Left ventricle myocardium superior (tissue), 1 donor: Measurements from ENCODE around the gene NPFFR1. TPM values are rescaled to one million over a fixed set of nuclear protein-coding genes. Genes with fewer than 3 reads are reported as not detected.
"Not testable (repeated sequence)": the region's sequence is repeated elsewhere in the genome, so short reads cannot be mapped to it uniquely, and the experiment has no call there.

ENCODE experiments used
- ATAC-seq: fragments of 200-7000 bp; cut with Tn5 transposase; one replicate; pipeline ENCODE4 v1.9.1; 2020; ENCODE audit warnings: mild to moderate bottlenecking, moderate library complexity
- DNase-seq: peaks from one replicate; pipeline ENCODE4 v3.0.0-alpha.2; 2020
- intact Hi-C: fragments of 100-400 bp; cut with micrococcal nuclease; formaldehyde crosslinking; loops from one replicate; pipeline ENCODE4 v1.11.0; 2022
- total RNA-seq: library from RNA; stranded (reverse); fragmentation: NEBNext Ultra II Directional; extraction: Animal tissue kit (Norgen Biotek cat#: 25700); gene quantifications from one replicate; pipeline ENCODE4 v1.2.1, GENCODE V29; 2021
- donor health status: DM: no; HTN: yes; CAD: no; lungs with severe emphysema.

NPFFR1 gene
- total RNA-seq, 1 donor from 2014 or later = 0.02 TPM

GRCh38 chr10:70266701-70267100 lies 17.1 kb downstream of the NPFFR1 start:
- ATAC-seq (no peak), DNase-seq (no peak)
- intact Hi-C loops = no loop called here

- DNase-seq (no peak), ATAC-seq (no peak)
- intact Hi-C loops = no loop called here
Measured at GRCh38 chr10:70266056-70266455, 17.7 kb downstream of the NPFFR1 start.

GRCh38 chr10:70265032-70265689 lies 18.6 kb downstream of the NPFFR1 start:
- intact Hi-C loops = loop anchor here (2.0 kb wide), 1 partner anchor 68 kb away; no protein-coding TSS in a partner anchor
- DNase-seq = no peak
- ATAC-seq = peak; percentile 63

- no peak for DNase-seq
- ATAC-seq = no peak
- intact Hi-C loops = no loop called here
Measured at GRCh38 chr10:70260734-70261133, 23.1 kb downstream of the NPFFR1 start.

- intact Hi-C loops = no loop called here
- no peak for ATAC-seq
- no peak for DNase-seq
Measured at GRCh38 chr10:70260259-70260658, 23.5 kb downstream of the NPFFR1 start.

GRCh38 chr10:70258216-70258615 lies 25.6 kb downstream of the NPFFR1 start:
- DNase-seq = no peak
- intact Hi-C loops = no loop called here
- ATAC-seq = no peak

GRCh38 chr10:70257816-70258215 lies 26.0 kb downstream of the NPFFR1 start:
- ATAC-seq, DNase-seq, intact Hi-C loops: not testable (repeated sequence)

- intact Hi-C loops = no loop called here
- no peak for ATAC-seq
- DNase-seq = no peak
Measured at GRCh38 chr10:70256463-70256862, 27.3 kb downstream of the NPFFR1 start.

GRCh38 chr10:70255329-70256299 lies 28.2 kb downstream of the NPFFR1 start:
- intact Hi-C loops = no loop called here
- ATAC-seq (peak; percentile 50), DNase-seq (peak; percentile 37)

GRCh38 chr10:70254778-70255328 lies 29.0 kb downstream of the NPFFR1 start:
- intact Hi-C loops = no loop called here
- DNase-seq (no peak), ATAC-seq (no peak)

GRCh38 chr10:70253878-70254765 lies 29.7 kb downstream of the NPFFR1 start:
- no peak for DNase-seq
- ATAC-seq = no peak
- intact Hi-C loops = no loop called here

- ATAC-seq (no peak), DNase-seq (no peak)
Measured at GRCh38 chr10:70250961-70251680, 32.7 kb downstream of the NPFFR1 start.

GRCh38 chr10:70247360-70247759 lies 36.4 kb downstream of the NPFFR1 start:
- DNase-seq (no peak), ATAC-seq (no peak)
- intact Hi-C loops = no loop called here

More at GRCh38 chr10:70250961-70251680, 32.7 kb downstream of the NPFFR1 start:
- intact Hi-C loops = no loop called here

GRCh38 chr10:70241081-70241480 lies 42.7 kb downstream of the NPFFR1 start:
- ATAC-seq (no peak), DNase-seq (no peak)
- intact Hi-C loops = no loop called here

GRCh38 chr10:70239986-70240385 lies 43.8 kb downstream of the NPFFR1 start:
- ATAC-seq, DNase-seq, intact Hi-C loops: not testable (repeated sequence)

- ATAC-seq, intact Hi-C loops, DNase-seq: not testable (repeated sequence)
Measured at GRCh38 chr10:70239077-70239976, 44.5 kb downstream of the NPFFR1 start.

GRCh38 chr10:70237958-70238536 lies 45.8 kb downstream of the NPFFR1 start:
- DNase-seq, ATAC-seq, intact Hi-C loops: not testable (repeated sequence)
